NCI-H2107 treated with DMSO at 0.1 percent for 48 hours (cell line): ENCODE measurements around the gene SPOCK1.

Experiments used
- DNase-seq: peaks from one replicate; lab custom pipeline; 2025; ENCODE audit not compliant: unreplicated experiment; lab: John Stamatoyannopoulos, UW

SPOCK1 gene

GRCh38 chr5:137366526-137366925, 132.6 kb downstream of the SPOCK1 start:
- DNase-seq: no peak

- no peak for DNase-seq
Observed at GRCh38 chr5:137365126-137365865, 133.8 kb downstream of the SPOCK1 start.

GRCh38 chr5:137361280-137361679, 137.8 kb downstream of the SPOCK1 start:
- DNase-seq: no peak

DNA sequence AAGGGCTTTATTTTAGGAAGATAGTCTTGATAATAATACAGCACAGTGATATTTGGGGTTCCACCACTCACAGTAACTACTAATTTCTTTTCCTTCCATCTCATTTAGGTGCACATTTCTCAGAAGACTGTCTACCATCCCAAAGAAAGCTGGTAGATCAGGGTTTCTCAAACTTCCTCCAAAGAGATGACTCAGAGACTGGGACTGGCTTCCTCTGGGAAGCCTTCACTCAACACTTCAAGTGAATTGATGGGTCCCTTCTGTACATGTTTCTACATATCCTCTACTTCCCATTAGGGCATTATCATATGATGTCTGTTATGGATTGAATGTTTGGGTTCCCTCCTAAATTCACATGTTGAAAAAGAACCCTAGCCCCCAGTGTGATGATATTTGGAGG, 138.5 kb downstream of the SPOCK1 start:
- DNase-seq: no peak

DNA sequence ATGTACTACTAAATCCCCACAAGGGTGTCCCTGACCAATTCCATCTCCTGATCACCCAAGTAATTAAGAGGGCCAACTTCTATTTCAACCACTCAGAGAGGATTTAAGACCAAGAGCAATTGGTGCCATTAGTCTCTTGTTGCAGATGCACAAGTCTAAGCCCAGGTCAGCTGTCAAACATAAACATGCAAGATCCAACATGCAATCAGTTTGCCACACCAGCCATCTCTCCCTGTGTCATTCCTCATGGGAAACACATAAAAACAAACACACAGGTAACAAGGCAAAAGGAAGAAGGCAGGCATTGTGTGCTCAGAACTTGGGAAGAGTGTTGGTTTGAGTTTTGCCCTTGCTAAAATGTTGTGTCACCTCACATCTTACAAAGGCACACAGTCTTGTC, 139.2 kb downstream of the SPOCK1 start:
- DNase-seq: no peak

DNA sequence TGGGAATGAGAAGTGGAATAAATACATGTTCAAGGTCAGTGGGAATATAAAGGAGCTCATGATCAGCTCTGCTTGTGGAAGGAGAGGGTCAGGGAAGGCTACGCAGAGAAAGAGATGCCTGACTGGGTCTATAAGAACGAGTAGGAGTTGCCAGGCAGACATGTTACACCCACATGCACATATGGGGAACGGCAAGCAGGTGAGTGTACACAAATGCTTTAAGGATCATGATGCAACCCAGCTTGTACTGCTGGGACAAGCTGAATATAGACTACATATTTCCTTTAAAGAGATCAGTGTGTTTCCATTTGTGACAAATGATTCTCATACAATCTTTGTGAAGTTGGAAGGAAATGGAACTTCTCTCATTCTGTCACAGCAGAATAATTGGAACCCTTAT, 141.7 kb downstream of the SPOCK1 start:
- DNase-seq: no peak

DNA sequence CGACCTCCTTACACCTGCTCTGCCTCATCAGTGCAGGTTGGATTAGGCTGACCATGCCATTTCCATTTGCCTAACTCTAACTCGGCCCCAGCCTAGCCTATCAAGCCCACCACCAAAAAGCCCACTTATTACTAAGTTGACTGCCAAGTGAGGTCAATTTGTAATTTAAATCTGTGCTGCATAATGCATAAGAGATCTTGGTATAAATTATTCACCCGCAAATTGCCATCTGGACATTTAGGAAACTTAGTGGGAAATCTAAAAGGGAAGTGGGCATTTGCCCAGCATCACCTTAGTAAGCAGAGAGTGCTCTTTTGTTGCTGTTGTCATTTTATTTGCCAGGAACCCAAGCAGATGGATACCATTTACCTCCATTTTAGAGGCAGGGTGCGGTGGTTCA, 143.0 kb downstream of the SPOCK1 start:
- no peak for DNase-seq

DNA sequence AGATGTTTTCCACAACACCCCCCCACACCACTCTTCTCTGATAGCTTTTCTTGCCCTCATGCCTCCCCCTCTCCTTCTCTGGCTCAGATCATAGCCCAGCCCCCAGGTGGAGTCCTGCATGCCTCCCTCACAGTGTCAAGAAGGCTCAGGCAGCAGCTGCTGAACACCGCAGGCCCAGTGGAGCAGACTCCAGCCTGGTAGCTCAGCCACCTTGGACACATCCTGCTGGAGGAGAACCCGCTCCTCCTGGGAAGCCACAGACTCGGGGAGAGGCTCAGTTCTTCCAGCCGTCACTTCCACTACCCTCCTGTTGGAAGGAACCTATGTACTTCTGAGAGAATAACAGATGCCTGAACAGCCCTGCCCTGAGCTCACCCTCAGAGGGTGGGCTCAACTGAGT, 143.4 kb downstream of the SPOCK1 start:
- no peak for DNase-seq

GRCh38 chr5:137352095-137352494, 147.0 kb downstream of the SPOCK1 start:
- no peak for DNase-seq

GRCh38 chr5:137350791-137351190, 148.3 kb downstream of the SPOCK1 start:
- DNase-seq: no peak

GRCh38 chr5:137348759-137349158, 150.4 kb downstream of the SPOCK1 start:
- no peak for DNase-seq

DNA sequence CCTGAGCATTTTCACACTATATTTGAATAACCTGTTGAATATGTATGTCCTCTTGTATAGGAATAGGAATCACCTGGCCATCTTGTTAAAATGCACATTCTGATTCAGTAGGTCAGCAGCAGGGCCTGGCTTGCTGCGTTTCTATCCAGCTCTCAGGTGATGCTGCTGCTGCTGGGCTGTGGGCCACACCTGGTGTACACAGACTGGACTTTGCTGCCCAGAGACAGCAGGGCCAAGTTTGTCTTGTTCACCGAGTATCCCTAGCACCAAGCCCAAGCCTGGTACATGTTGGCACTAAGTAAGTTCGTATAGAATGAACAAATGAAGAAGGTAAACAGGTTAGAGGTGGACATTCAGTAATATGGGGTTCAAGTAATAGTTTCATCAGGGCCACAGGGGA, 151.3 kb downstream of the SPOCK1 start:
- no peak for DNase-seq

- no peak for DNase-seq
Observed at GRCh38 chr5:137346281-137346680, 152.8 kb downstream of the SPOCK1 start.

DNA sequence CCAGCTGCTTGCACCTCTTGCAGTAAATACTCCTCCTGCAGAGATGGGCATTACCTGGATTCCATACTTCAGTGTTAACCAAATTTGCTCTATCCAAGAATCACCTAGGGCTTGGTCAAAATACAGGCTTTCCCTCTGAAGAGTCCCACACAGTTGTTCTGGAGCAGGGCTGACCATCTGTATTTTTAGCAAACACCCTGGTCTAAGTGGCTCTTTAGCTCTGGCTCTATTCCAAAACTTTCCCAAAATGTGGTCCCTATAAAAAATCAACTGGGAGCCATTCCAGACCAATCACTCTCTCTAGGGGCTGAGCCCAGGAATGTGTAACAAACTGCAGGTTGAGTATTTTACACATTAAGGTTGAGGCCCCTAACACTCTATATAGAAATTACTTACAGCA, 153.7 kb downstream of the SPOCK1 start:
- DNase-seq: no peak

DNA sequence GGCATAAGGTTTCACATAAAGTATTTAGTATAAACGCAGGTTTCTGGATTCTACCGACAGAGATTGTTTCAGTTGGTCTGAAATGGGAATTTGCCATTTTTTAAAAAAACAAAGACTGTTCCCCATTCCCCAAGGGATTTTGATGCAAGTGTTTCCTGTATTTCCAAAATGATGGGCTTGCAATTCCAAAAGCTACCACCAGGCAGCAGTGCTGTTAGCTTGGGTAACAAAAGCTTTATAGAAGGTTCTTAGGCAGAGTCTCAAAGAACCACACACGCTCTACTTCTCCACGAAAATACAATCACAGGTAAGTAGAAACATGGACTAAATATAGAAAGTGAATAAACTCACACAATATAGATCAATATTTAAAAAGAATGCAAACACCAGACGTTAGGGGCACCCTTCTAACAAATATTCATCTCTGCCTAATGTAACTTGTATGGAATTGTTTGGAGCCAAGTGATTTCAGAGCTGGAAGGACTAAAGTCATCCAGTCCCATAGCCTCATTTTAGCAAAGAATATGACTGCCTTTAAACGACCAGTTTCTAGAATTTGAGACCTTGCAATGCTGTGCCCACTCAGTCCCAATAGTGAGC, 154.3 kb downstream of the SPOCK1 start:
- peak; percentile 10 for DNase-seq

- DNase-seq: no peak
Observed at GRCh38 chr5:137344021-137344420, 155.1 kb downstream of the SPOCK1 start.

- no peak for DNase-seq
Observed at GRCh38 chr5:137342764-137343163, 156.4 kb downstream of the SPOCK1 start.

GRCh38 chr5:137341831-137342230, 157.3 kb downstream of the SPOCK1 start:
- no peak for DNase-seq

GRCh38 chr5:137340881-137341280, 158.2 kb downstream of the SPOCK1 start:
- no peak for DNase-seq

DNA sequence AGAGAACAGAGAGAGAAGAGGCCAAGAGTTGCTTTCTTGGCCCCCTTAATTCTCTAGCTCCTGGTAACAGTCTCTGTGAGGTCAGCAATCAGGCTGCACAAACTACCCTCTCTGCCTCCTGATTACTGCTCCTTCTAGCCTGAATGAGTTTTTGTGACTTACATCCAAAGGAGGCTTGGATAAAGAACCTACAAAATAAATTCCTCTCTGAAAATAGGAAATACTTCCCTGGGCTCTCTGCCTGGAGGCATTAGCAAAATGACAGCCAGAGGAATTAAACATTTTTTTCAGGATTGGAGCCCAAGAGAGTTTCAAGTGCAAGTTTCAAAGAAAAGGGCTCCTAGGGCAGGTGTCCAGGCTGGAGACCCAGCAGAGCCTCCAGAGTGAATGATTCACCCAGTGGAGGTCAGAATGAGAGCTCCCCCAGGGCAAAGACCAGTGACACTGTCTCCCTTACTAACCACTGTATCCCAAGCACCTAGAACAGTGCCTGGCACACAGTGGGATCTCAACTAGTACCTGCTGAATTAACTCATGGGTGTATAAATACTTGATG, 162.5 kb downstream of the SPOCK1 start:
- DNase-seq: no peak

DNA sequence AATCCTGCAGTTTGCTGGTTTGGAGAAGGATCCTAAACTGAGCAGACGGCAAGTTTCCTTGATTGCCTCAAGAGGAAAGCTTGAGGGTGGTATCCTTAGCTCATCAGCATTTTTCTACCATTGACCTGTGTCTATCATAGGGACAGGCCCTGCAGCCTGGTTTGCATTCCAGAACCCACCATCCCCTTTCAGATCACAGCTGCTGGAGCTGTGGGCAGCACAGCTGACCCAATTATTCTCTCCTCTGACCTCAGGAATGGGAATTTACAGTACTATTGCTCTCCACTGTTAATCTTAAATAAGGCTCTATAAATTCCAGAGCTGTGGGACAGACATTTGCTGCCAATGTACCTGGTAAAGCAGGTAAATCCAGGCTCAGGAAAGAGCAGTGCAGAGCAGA, 163.0 kb downstream of the SPOCK1 start:
- no peak for DNase-seq

DNA sequence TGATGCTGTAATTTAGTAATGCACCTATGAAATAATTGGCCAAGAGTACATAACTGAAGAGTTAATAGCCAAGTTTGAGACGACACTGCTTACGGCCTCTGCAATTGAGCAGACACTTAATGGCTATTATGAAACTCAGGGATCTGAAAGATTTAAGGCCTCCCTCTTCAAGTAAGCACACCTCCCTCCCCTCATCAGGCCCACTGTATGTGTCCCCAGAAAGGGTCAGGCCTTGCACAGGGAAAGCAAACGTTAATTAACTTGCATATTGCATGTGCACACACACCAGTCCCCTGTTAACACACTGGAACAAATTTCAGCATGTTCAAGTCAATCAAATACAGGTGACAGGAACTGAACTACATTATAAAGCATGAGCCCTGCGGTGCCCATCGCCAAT, 163.6 kb downstream of the SPOCK1 start:
- DNase-seq: no peak

DNA sequence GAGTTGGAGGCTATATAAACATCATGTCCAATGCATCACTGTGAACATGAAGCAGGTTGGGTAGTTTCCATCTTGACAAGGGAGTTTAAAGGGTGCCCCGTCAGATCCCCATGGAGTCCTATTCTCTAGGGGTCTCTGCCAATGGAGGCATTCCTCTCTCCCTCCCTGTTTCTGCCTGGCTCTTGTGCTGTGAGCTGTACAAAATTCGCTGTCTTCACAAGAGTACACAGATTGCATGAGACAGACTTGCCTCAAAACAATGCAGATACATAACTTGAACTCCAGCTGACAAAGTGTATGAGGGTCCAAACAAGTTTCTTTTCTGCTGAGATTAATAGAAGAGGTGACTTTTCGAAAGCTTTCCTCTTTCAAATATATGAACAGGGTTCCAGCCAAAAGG, 165.2 kb downstream of the SPOCK1 start:
- DNase-seq: no peak
